Hepatocyte (in vitro differentiated cells): ENCODE data around the gene NDUFA8.

Experiments
- EZH2 ChIP-seq: fragments of 200-600 bp; sonication (generic); IDR thresholded peaks from 2 replicates; pipeline ENCODE4 v1.6.1; 2016; ENCODE audit warnings: antibody characterized with exemption, mild to moderate bottlenecking, borderline replicate concordance
- EZH2phosphoT487 ChIP-seq: fragments of 200-600 bp; sonication (generic); IDR thresholded peaks from one replicate; pipeline ENCODE4 v1.6.1; 2018; ENCODE audit warnings: antibody characterized with exemption, mild to moderate bottlenecking, low read depth, moderate library complexity; ENCODE audit not compliant: unreplicated experiment, severe bottlenecking
- TF ChIP-seq, protein P1 (sequence below): fragments of 200-600 bp; sonication (generic); IDR thresholded peaks from 2 replicates; pipeline ENCODE4 v1.5.1; 2016; ENCODE audit warnings: antibody characterized with exemption, mild to moderate bottlenecking; ENCODE audit not compliant: poor library complexity

DNA sequence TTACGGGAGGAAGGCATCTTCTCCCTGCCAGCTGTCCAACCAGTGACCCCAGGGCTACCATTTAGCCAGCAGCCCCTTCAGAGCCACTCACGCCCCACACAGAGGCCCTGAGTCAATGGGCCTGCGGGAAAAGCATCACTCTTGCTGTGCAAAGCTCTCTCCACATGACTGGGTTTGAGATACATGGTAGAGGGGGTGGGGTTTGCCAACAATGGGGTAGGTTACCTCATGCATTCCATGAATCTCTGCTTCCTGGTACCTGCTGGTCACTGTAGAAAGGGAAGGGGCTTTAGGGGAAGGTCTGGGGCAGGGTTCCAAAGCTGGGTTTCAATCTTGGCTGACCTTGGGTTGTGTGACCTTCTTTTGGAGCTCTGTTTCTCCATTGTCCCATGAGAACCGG lies 43.5 kb downstream of the NDUFA8 start:
- TF ChIP-seq, protein P1, sequence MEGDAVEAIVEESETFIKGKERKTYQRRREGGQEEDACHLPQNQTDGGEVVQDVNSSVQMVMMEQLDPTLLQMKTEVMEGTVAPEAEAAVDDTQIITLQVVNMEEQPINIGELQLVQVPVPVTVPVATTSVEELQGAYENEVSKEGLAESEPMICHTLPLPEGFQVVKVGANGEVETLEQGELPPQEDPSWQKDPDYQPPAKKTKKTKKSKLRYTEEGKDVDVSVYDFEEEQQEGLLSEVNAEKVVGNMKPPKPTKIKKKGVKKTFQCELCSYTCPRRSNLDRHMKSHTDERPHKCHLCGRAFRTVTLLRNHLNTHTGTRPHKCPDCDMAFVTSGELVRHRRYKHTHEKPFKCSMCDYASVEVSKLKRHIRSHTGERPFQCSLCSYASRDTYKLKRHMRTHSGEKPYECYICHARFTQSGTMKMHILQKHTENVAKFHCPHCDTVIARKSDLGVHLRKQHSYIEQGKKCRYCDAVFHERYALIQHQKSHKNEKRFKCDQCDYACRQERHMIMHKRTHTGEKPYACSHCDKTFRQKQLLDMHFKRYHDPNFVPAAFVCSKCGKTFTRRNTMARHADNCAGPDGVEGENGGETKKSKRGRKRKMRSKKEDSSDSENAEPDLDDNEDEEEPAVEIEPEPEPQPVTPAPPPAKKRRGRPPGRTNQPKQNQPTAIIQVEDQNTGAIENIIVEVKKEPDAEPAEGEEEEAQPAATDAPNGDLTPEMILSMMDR = no peak
- TF ChIP-seq EZH2 (no peak), EZH2phosphoT487 (no peak)
